ENCODE results near the gene PADI3. TPM values are rescaled to one million over a fixed set of nuclear protein-coding genes. Genes with fewer than 3 reads are reported as not detected.

PADI3 gene
- total and polyA plus RNA-seq, 2 experiments from 2014 or later = 0.37 to 0.80 TPM

DNA sequence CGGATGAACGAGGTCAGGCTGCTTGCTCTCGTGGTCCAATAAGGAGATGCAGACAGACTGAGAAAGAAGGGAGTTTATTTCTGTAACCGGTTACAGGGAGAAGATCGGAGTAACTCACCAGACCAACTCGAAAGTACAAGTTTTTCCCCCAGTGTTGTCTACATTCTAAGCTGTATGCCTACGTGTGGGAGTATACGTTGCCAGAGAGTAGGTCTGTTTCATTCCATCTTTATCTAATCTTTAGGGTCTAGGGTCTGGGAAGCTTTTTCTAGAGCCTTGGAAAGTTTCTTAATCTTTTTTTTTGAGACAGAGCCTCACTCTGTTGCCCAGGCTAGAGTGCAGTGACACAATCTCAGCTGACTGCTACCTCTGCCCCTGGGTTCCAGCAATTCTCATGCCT lies 48.7 kb upstream of the PADI3 start (continued):
- TF ChIP-seq EZH2phosphoT487 (IDR thresholded peaks at IDR 0.05; ENCODE audit: unreplicated experiment) (no peak), CREB1 (CRISPR knock-in tag; IDR thresholded peaks at IDR 0.05; ENCODE audit: low read depth) (no peak), EZH2 (IDR thresholded peaks at IDR 0.05; ENCODE audit: low read depth, unreplicated experiment) (no peak), JUNB (IDR thresholded peaks at IDR 0.05; ENCODE audit: unreplicated experiment) (no peak)
- TF ChIP-seq, protein P1, sequence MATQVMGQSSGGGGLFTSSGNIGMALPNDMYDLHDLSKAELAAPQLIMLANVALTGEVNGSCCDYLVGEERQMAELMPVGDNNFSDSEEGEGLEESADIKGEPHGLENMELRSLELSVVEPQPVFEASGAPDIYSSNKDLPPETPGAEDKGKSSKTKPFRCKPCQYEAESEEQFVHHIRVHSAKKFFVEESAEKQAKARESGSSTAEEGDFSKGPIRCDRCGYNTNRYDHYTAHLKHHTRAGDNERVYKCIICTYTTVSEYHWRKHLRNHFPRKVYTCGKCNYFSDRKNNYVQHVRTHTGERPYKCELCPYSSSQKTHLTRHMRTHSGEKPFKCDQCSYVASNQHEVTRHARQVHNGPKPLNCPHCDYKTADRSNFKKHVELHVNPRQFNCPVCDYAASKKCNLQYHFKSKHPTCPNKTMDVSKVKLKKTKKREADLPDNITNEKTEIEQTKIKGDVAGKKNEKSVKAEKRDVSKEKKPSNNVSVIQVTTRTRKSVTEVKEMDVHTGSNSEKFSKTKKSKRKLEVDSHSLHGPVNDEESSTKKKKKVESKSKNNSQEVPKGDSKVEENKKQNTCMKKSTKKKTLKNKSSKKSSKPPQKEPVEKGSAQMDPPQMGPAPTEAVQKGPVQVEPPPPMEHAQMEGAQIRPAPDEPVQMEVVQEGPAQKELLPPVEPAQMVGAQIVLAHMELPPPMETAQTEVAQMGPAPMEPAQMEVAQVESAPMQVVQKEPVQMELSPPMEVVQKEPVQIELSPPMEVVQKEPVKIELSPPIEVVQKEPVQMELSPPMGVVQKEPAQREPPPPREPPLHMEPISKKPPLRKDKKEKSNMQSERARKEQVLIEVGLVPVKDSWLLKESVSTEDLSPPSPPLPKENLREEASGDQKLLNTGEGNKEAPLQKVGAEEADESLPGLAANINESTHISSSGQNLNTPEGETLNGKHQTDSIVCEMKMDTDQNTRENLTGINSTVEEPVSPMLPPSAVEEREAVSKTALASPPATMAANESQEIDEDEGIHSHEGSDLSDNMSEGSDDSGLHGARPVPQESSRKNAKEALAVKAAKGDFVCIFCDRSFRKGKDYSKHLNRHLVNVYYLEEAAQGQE (IDR thresholded peaks at IDR 0.05; ENCODE audit: unreplicated experiment) = no peak

DNA sequence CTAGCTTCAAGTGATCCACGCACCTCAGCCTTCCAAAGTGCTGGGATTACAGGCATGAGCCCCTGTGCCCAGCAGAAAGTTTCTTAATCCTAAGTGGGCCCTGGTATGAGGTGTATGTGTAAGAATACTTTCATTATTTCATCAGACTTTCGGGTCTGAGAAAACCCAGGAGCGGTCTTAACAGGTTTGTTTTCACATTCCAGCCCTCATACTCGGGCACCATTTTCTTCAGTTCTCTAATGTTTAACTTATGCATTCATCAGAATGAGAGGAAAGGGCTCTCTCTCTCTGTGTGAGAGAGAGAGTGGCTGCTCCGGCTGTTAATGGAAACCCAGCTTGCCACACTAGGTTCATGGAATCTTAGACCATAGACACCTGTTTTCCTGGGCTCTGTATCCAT lies 48.1 kb upstream of the PADI3 start:
- no peaks in the 10 kb centered on the region for H4K20me1 ChIP-seq (replicated peaks; ENCODE audit: insufficient read depth)
- no peaks in the 10 kb centered on the region for H3K36me3 ChIP-seq (ENCODE audit: insufficient read depth)
- H3K4me3 ChIP-seq = no peak overlapping the region
- no peak overlapping the region for H3K4me3 Mint-ChIP-seq
- DNase-seq (ENCODE audit: low spot score) (no peak), ATAC-seq (no peak)
- no peaks in the 10 kb centered on the region for H3K27me3 ChIP-seq (ENCODE audit: insufficient read depth)
- H3K4me1 Mint-ChIP-seq = peaks cover 9% of the 10 kb centered on the region; the same call in 2 of the 3 replicates
- no peaks in the 10 kb centered on the region for H3K4me1 ChIP-seq (ENCODE audit: insufficient read depth)
- no peaks in the 10 kb centered on the region; the same call in 2 of the 3 replicates for H3K9me3 Mint-ChIP-seq
- no peak overlapping the region for H3K27ac Mint-ChIP-seq
- no peak overlapping the region for H3K27ac ChIP-seq (ENCODE audit: low read depth)
- H3F3A ChIP-seq (replicated peaks; ENCODE audit: low read depth) = no peaks in the 10 kb centered on the region
- H3K79me2 ChIP-seq (replicated peaks; ENCODE audit: insufficient read depth) = no peaks in the 10 kb centered on the region
- no peaks in the 10 kb centered on the region for H3K9me2 ChIP-seq (ENCODE audit: insufficient read depth)
- no peaks in the 10 kb centered on the region for H3K36me3 Mint-ChIP-seq (ENCODE audit: low read depth)
- H2AFZ ChIP-seq = no peak overlapping the region
- peaks cover 2% of the 10 kb centered on the region for H3K27me3 Mint-ChIP-seq (ENCODE audit: insufficient read depth, low read depth, poor library complexity)
- no peak overlapping the region for H3K4me2 ChIP-seq
- TF ChIP-seq JUNB (IDR thresholded peaks at IDR 0.05; ENCODE audit: unreplicated experiment) = no peak
- TF ChIP-seq, protein P2, sequence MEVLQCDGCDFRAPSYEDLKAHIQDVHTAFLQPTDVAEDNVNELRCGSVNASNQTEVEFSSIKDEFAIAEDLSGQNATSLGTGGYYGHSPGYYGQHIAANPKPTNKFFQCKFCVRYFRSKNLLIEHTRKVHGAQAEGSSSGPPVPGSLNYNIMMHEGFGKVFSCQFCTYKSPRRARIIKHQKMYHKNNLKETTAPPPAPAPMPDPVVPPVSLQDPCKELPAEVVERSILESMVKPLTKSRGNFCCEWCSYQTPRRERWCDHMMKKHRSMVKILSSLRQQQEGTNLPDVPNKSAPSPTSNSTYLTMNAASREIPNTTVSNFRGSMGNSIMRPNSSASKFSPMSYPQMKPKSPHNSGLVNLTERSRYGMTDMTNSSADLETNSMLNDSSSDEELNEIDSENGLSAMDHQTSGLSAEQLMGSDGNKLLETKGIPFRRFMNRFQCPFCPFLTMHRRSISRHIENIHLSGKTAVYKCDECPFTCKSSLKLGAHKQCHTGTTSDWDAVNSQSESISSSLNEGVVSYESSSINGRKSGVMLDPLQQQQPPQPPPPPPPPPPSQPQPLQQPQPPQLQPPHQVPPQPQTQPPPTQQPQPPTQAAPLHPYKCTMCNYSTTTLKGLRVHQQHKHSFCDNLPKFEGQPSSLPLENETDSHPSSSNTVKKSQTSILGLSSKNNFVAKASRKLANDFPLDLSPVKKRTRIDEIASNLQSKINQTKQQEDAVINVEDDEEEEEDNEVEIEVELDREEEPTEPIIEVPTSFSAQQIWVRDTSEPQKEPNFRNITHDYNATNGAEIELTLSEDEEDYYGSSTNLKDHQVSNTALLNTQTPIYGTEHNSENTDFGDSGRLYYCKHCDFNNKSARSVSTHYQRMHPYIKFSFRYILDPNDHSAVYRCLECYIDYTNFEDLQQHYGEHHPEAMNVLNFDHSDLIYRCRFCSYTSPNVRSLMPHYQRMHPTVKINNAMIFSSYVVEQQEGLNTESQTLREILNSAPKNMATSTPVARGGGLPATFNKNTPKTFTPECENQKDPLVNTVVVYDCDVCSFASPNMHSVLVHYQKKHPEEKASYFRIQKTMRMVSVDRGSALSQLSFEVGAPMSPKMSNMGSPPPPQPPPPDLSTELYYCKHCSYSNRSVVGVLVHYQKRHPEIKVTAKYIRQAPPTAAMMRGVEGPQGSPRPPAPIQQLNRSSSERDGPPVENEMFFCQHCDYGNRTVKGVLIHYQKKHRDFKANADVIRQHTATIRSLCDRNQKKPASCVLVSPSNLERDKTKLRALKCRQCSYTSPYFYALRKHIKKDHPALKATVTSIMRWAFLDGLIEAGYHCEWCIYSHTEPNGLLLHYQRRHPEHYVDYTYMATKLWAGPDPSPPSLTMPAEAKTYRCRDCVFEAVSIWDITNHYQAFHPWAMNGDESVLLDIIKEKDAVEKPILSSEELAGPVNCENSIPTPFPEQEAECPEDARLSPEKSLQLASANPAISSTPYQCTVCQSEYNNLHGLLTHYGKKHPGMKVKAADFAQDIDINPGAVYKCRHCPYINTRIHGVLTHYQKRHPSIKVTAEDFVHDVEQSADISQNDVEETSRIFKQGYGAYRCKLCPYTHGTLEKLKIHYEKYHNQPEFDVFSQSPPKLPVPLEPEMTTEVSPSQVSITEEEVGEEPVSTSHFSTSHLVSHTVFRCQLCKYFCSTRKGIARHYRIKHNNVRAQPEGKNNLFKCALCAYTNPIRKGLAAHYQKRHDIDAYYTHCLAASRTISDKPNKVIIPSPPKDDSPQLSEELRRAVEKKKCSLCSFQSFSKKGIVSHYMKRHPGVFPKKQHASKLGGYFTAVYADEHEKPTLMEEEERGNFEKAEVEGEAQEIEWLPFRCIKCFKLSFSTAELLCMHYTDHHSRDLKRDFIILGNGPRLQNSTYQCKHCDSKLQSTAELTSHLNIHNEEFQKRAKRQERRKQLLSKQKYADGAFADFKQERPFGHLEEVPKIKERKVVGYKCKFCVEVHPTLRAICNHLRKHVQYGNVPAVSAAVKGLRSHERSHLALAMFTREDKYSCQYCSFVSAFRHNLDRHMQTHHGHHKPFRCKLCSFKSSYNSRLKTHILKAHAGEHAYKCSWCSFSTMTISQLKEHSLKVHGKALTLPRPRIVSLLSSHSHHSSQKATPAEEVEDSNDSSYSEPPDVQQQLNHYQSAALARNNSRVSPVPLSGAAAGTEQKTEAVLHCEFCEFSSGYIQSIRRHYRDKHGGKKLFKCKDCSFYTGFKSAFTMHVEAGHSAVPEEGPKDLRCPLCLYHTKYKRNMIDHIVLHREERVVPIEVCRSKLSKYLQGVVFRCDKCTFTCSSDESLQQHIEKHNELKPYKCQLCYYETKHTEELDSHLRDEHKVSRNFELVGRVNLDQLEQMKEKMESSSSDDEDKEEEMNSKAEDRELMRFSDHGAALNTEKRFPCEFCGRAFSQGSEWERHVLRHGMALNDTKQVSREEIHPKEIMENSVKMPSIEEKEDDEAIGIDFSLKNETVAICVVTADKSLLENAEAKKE (CRISPR knock-in tag; IDR thresholded peaks at IDR 0.05) = no peak
- no peak for TF ChIP-seq ZNF114 (CRISPR knock-in tag; IDR thresholded peaks at IDR 0.05)
- TF ChIP-seq, protein P3, sequence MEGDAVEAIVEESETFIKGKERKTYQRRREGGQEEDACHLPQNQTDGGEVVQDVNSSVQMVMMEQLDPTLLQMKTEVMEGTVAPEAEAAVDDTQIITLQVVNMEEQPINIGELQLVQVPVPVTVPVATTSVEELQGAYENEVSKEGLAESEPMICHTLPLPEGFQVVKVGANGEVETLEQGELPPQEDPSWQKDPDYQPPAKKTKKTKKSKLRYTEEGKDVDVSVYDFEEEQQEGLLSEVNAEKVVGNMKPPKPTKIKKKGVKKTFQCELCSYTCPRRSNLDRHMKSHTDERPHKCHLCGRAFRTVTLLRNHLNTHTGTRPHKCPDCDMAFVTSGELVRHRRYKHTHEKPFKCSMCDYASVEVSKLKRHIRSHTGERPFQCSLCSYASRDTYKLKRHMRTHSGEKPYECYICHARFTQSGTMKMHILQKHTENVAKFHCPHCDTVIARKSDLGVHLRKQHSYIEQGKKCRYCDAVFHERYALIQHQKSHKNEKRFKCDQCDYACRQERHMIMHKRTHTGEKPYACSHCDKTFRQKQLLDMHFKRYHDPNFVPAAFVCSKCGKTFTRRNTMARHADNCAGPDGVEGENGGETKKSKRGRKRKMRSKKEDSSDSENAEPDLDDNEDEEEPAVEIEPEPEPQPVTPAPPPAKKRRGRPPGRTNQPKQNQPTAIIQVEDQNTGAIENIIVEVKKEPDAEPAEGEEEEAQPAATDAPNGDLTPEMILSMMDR (conservative IDR thresholded peaks at IDR 0.05; ENCODE audit: low read depth in 2 of 2) = no peak
- TF ChIP-seq EZH2phosphoT487 (IDR thresholded peaks at IDR 0.05; ENCODE audit: unreplicated experiment) = no peak
- no peak for TF ChIP-seq CREB1 (CRISPR knock-in tag; IDR thresholded peaks at IDR 0.05; ENCODE audit: low read depth)
- TF ChIP-seq, protein P4, sequence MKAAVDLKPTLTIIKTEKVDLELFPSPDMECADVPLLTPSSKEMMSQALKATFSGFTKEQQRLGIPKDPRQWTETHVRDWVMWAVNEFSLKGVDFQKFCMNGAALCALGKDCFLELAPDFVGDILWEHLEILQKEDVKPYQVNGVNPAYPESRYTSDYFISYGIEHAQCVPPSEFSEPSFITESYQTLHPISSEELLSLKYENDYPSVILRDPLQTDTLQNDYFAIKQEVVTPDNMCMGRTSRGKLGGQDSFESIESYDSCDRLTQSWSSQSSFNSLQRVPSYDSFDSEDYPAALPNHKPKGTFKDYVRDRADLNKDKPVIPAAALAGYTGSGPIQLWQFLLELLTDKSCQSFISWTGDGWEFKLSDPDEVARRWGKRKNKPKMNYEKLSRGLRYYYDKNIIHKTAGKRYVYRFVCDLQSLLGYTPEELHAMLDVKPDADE (IDR thresholded peaks at IDR 0.05) = no peak

All from GM23338 (cell line).